PC-9 (cell line): Measurements from ENCODE around the gene MYH4. TPM values are rescaled to one million over a fixed set of nuclear protein-coding genes. Genes with fewer than 3 reads are reported as not detected.

Experiments used
- BruUV-seq: library from RNA; stranded (reverse); fragments of 400-500 nt; replicated peaks from 2 replicates; lab custom pipeline; 2021; lab: Mats Ljungman, UMichigan
- CTCF ChIA-PET: fragments of 300-600 bp; sonication (Branson Sonifier 250); formaldehyde crosslinking; loops from one replicate; lab custom pipeline; 2022; ENCODE audit warnings: antibody characterized with exemption; lab: Charles Lee
- POLR2A ChIA-PET: fragments of 300-600 bp; sonication (Branson Sonifier 250); formaldehyde crosslinking; loops from one replicate; lab custom pipeline; 2022; ENCODE audit warnings: antibody characterized with exemption; ENCODE audit not compliant: unreplicated experiment; lab: Charles Lee
- DNase-seq, 2 experiments: peaks; one replicate each; pipeline versions ENCODE4 v3.0.0 to v3.0.0-alpha.2; 2015 to 2022; ENCODE audit warnings: mixed read lengths in 1 of 2
- H2AFZ ChIP-seq: fragments of 200-600 bp; sonication (generic); 2 replicates; pipeline ENCODE4 v1.8.1; 2017; ENCODE audit warnings: antibody characterized with exemption
- H3F3A ChIP-seq: fragments of 200-600 bp; sonication (generic); 2 replicates; pipeline ENCODE4 v1.8.1; 2017; ENCODE audit warnings: antibody characterized with exemption, mild to moderate bottlenecking, low read depth; ENCODE audit not compliant: insufficient read depth
- H3K27ac ChIP-seq: fragments of 200-600 bp; sonication (generic); 2 replicates; pipeline ENCODE4 v1.6.1; 2016; ENCODE audit warnings: mixed run types
- H3K27me3 ChIP-seq: fragments of 200-600 bp; sonication (generic); 2 replicates; pipeline ENCODE4 v1.6.1; 2016; ENCODE audit warnings: low read depth, mixed run types; ENCODE audit not compliant: insufficient read depth
- H3K36me3 ChIP-seq: fragments of 200-600 bp; sonication (generic); 2 replicates; pipeline ENCODE4 v1.6.1; 2016; ENCODE audit warnings: low read depth, mixed run types
- H3K4me1 ChIP-seq: fragments of 200-600 bp; sonication (generic); replicated peaks from 2 replicates; pipeline ENCODE4 v1.6.1; 2016; ENCODE audit warnings: mixed run types; ENCODE audit not compliant: insufficient read depth
- H3K4me2 ChIP-seq: fragments of 200-600 bp; sonication (generic); 2 replicates; pipeline ENCODE4 v1.6.1; 2017; ENCODE audit warnings: mixed run types
- H3K4me3 ChIP-seq: fragments of 200-600 bp; sonication (generic); 2 replicates; pipeline ENCODE4 v1.6.1; 2016; ENCODE audit warnings: mixed run types
- H3K79me2 ChIP-seq: fragments of 200-600 bp; sonication (generic); 2 replicates; pipeline ENCODE4 v1.6.1; 2017; ENCODE audit warnings: low read depth, mixed run types
- H3K9me2 ChIP-seq: fragments of 200-600 bp; sonication (generic); 2 replicates; pipeline ENCODE4 v1.8.1; 2017; ENCODE audit warnings: mild to moderate bottlenecking; ENCODE audit not compliant: insufficient read depth
- H3K9me3 ChIP-seq: fragments of 200-600 bp; sonication (generic); 2 replicates; pipeline ENCODE4 v1.8.1; 2016; ENCODE audit warnings: low read depth; ENCODE audit not compliant: insufficient read depth
- H4K20me1 ChIP-seq: fragments of 200-600 bp; sonication (generic); 2 replicates; pipeline ENCODE4 v1.8.1; 2017; ENCODE audit not compliant: insufficient read depth
- EZH2 ChIP-seq: fragments of 200-600 bp; sonication (generic); IDR thresholded peaks from 2 replicates; pipeline ENCODE4 v1.8.0; 2017; ENCODE audit warnings: antibody characterized with exemption, low read depth
- intact Hi-C: fragments of 100-400 bp; cut with micrococcal nuclease; formaldehyde crosslinking; loops from one replicate; pipeline ENCODE4 v1.10.0; 2022; ENCODE audit not compliant: unreplicated experiment
- total RNA-seq: library from RNA; stranded (reverse); gene quantifications from 2 replicates; pipeline ENCODE4 v1.2.3, GENCODE V29; 2021
- TF ChIP-seq, protein P1 (sequence below): fragments of 200-600 bp; sonication (generic); conservative IDR thresholded peaks from 2 replicates; pipeline ENCODE4 v1.6.1; 2017; ENCODE audit warnings: mixed run types, antibody characterized with exemption, mild to moderate bottlenecking, moderate library complexity

Gene MYH4
- total RNA-seq, 1 experiment from 2014 or later, result not detected

DNA sequence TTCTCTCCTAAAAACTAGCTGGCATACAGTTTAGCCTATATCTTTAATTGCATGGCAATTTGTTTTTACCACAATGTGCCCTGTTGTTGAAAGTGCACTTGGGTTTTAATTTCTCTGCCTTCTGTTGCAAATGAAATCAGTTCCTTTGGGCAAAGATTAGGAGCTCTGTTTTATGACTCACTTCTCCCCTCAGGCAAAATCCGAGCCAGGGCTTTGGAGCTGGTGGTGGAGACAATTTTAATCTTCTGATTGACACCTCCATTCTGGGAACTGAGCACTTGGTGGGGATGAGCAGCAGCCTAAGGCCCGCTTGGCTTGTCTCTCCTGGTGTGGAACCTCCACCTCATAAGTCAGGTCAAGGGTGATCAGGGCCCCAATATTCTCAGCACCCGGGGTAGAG is 34.3 kb downstream of the MYH4 start:
- no peaks in the 10 kb centered on the region for H3K9me3 ChIP-seq
- no peaks in the 10 kb centered on the region for H3K9me2 ChIP-seq
- no peak for DNase-seq
- POLR2A ChIA-PET, result no interaction called here
- H3K4me2 ChIP-seq, result no peak overlapping the region
- no peaks in the 10 kb centered on the region for H3K4me1 ChIP-seq
- BruUV-seq, result no TSS peak
- no peak overlapping the region for H3K27ac ChIP-seq
- H3K79me2 ChIP-seq, result no peaks in the 10 kb centered on the region
- H3F3A ChIP-seq, result no peaks in the 10 kb centered on the region
- no peaks in the 10 kb centered on the region for H4K20me1 ChIP-seq
- no peak overlapping the region for H2AFZ ChIP-seq
- TF ChIP-seq EZH2, result no peak
- TF ChIP-seq, protein P1, sequence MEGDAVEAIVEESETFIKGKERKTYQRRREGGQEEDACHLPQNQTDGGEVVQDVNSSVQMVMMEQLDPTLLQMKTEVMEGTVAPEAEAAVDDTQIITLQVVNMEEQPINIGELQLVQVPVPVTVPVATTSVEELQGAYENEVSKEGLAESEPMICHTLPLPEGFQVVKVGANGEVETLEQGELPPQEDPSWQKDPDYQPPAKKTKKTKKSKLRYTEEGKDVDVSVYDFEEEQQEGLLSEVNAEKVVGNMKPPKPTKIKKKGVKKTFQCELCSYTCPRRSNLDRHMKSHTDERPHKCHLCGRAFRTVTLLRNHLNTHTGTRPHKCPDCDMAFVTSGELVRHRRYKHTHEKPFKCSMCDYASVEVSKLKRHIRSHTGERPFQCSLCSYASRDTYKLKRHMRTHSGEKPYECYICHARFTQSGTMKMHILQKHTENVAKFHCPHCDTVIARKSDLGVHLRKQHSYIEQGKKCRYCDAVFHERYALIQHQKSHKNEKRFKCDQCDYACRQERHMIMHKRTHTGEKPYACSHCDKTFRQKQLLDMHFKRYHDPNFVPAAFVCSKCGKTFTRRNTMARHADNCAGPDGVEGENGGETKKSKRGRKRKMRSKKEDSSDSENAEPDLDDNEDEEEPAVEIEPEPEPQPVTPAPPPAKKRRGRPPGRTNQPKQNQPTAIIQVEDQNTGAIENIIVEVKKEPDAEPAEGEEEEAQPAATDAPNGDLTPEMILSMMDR, result no peak
- no peak overlapping the region for H3K4me3 ChIP-seq
- CTCF ChIA-PET, result no interaction called here
- intact Hi-C loops, result no loop called here
- no peaks in the 10 kb centered on the region for H3K27me3 ChIP-seq
- H3K36me3 ChIP-seq, result no peaks in the 10 kb centered on the region

DNA sequence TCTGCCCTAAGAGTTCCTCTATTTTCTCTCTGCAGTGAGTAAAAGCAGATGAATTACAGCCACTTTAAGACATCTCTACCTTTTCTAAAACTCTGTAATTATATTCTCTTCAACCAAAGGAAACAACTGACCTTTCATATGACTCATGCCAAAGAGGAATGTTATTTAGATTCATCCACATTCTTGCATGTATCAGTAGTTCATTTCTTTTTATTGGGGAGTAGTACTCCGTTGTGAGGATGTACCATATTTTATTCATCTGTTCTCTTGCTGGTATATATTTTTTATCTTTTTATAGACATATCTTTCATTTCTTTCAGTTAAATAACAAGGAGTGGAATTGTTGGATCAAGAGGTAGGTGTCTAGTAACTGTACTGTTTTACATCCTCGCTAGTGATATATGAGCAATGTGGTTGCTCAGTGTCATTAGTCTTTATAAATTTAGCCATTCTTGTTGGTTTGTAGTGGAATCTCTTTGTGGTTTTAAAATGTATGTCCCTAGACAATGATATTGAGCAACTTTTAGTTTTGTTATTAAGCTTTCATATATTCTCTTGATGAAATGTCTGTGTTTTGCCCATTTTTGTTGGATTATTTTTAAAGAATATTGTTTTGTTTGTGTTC is 39.8 kb downstream of the MYH4 start:
- Histone ChIP-seq H3K4me1 (no peaks in the 10 kb centered on the region), H3K36me3 (no peaks in the 10 kb centered on the region), H3K4me2 (no peak overlapping the region), H3F3A (no peaks in the 10 kb centered on the region), H4K20me1 (no peaks in the 10 kb centered on the region), H3K9me2 (no peaks in the 10 kb centered on the region), H3K27me3 (no peaks in the 10 kb centered on the region), H3K9me3 (no peaks in the 10 kb centered on the region), H3K4me3 (no peak overlapping the region), H3K79me2 (no peaks in the 10 kb centered on the region), H2AFZ (no peak overlapping the region), H3K27ac (no peak overlapping the region)
- POLR2A ChIA-PET, result no interaction called here
- CTCF ChIA-PET, result no interaction called here
- no peak for TF ChIP-seq EZH2
- TF ChIP-seq, protein P1, result no peak
- intact Hi-C loops, result no loop called here
- BruUV-seq, result no TSS peak
- no peak for DNase-seq

DNA sequence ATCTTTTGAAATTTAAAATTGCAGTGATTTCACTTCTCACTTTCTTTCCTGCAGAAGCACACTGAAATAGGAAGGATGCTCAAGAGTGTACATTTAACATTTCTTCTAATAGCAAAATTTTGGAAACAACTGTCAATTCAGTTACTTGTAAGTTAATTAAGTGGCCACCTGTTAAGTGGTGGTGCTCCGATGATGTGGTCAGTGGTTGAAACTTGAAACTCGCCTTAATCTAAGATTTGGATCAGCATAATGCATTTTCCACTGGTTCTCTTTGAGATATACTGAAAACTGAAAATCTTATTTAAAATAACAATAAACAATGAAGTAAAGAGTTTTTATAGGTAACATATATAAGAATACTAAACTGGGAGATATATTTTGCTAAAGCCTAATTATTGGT is 40.6 kb downstream of the MYH4 start:
- no peaks in the 10 kb centered on the region for H3K27me3 ChIP-seq
- no peaks in the 10 kb centered on the region for H3K79me2 ChIP-seq
- no peak for DNase-seq
- intact Hi-C loops, result no loop called here
- no peak overlapping the region for H3K4me2 ChIP-seq
- no peak overlapping the region for H2AFZ ChIP-seq
- POLR2A ChIA-PET, result no interaction called here
- no peaks in the 10 kb centered on the region for H3F3A ChIP-seq
- H3K27ac ChIP-seq, result no peak overlapping the region
- H3K9me2 ChIP-seq, result no peaks in the 10 kb centered on the region
- TF ChIP-seq EZH2, result no peak
- TF ChIP-seq, protein P1, result no peak
- no peak overlapping the region for H3K4me3 ChIP-seq
- CTCF ChIA-PET, result no interaction called here
- no peaks in the 10 kb centered on the region for H3K9me3 ChIP-seq
- no peaks in the 10 kb centered on the region for H4K20me1 ChIP-seq
- no peaks in the 10 kb centered on the region for H3K36me3 ChIP-seq
- no TSS peak for BruUV-seq
- H3K4me1 ChIP-seq, result no peaks in the 10 kb centered on the region
